Prostate gland (tissue), 2 donors: ENCODE measurements around the gene APOO.

Source experiments
- POLR2A ChIP-seq: fragments of 450-650 bp; IDR thresholded peaks from one replicate; pipeline ENCODE4 v1.6.1; 2016; ENCODE audit warnings: antibody characterized with exemption, mild to moderate bottlenecking
- POLR2AphosphoS5 ChIP-seq: sonication (generic); formaldehyde crosslinking; IDR thresholded peaks from one replicate; pipeline ENCODE4 v1.6.1; 2017; ENCODE audit warnings: antibody characterized with exemption
- TF ChIP-seq, protein P1 (sequence below), 4 experiments: fragments of 200-600 bp in 2 of 4; fragments of 450-650 bp in 2 of 4; sonication (generic) in 2 of 4; IDR thresholded peaks; 1 replicate in 3 of 4; 2 replicates in 1 of 4; pipeline ENCODE4 v1.5.1; 2016 to 2019; ENCODE audit warnings: antibody characterized with exemption in 4 of 4, mild to moderate bottlenecking in 2 of 4, moderate library complexity in 2 of 4

DNA sequence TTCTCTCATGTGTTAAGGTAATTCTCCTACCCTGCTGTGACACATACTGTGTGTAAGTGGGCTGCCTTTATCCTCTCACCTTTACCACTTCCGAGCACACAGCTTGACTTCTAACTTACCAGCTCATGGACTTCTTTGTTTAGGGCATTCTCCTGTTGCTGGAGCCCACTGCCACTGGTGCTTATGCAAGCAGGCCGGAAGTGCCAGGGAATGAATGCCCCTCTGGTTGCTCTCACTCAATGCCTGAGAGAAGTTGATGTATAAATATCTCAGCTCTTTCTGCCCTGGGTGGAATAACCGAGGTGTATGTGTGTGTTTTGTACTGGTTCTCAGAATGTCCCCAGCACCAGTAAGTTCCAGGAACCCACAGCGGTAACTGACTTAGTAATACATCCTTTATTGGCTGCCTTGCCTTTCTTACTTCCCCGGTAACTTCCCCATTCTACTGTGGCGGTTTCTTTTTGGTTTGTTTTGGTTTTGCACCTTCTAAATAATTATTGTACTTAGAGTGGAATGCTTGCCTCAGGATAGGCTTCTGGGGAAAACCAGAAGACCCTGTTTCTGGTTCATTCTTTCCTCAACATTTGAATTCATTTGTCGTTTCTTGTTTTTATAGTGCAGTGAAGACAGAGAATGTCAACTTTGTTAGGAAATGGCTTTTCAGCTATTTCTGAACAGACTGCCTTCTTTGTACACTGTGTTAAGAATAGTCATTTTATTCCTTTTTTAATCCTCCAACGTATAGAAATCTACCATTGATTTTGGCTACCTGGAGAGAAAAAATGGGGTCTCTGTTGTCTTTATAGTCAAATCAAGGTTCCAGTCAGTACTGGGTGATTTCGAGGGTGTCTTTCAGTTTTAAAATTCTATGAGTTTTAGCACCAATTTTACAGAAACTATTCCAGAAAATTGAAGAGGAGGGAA is 45.5 kb upstream of the APOO start:
- TF ChIP-seq, protein P1, sequence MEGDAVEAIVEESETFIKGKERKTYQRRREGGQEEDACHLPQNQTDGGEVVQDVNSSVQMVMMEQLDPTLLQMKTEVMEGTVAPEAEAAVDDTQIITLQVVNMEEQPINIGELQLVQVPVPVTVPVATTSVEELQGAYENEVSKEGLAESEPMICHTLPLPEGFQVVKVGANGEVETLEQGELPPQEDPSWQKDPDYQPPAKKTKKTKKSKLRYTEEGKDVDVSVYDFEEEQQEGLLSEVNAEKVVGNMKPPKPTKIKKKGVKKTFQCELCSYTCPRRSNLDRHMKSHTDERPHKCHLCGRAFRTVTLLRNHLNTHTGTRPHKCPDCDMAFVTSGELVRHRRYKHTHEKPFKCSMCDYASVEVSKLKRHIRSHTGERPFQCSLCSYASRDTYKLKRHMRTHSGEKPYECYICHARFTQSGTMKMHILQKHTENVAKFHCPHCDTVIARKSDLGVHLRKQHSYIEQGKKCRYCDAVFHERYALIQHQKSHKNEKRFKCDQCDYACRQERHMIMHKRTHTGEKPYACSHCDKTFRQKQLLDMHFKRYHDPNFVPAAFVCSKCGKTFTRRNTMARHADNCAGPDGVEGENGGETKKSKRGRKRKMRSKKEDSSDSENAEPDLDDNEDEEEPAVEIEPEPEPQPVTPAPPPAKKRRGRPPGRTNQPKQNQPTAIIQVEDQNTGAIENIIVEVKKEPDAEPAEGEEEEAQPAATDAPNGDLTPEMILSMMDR (IDR thresholded peaks at IDR 0.05): no peak
- TF ChIP-seq POLR2A (no peak), POLR2AphosphoS5 (no peak)
